ENCODE measurements around the gene LHFPL2. TPM values are rescaled to one million over a fixed set of nuclear protein-coding genes. Genes with fewer than 3 reads are reported as not detected.
A peak's percentile ranks its signal among the peaks of the same experiment; 100 is the strongest.
"Not testable (repeated sequence)": the region's sequence is repeated elsewhere in the genome, so short reads cannot be mapped to it uniquely, and the experiment has no call there.

LHFPL2 gene
- total RNA-seq, 2 donors from 2014 or later, result 30.1 to 72.6 TPM

- Histone ChIP-seq H3K27ac (no peak overlapping the region), H3K4me3 (no peak overlapping the region), H3K36me3 (peaks cover 3% of the 10 kb centered on the region), H3K9me3 (no peaks in the 10 kb centered on the region), H3K27me3 (replicated peaks; ENCODE audit: insufficient read depth) (no peaks in the 10 kb centered on the region), H3K4me1 (ENCODE audit: control insufficient read depth in 1 of 2, low read depth in 2 of 2) (no peaks in the 10 kb centered on the region)
- TF ChIP-seq CTCF (IDR thresholded peaks at IDR 0.05), result peak; percentile 77
- ATAC-seq (ENCODE audit: insufficient number of reproducible peaks, low FRiP score, low read depth), result peak; percentile 50
- DNase-seq (ENCODE audit: low spot score), result no peak
Measured at GRCh38 chr5:78467752-78468357, 180.7 kb downstream of the LHFPL2 start.

GRCh38 chr5:78467140-78467539 lies 181.4 kb downstream of the LHFPL2 start:
- ATAC-seq (ENCODE audit: insufficient number of reproducible peaks, low FRiP score, low read depth), result no peak
- Histone ChIP-seq H3K9me3 (no peaks in the 10 kb centered on the region), H3K4me1 (ENCODE audit: control insufficient read depth in 1 of 2, low read depth in 2 of 2) (no peaks in the 10 kb centered on the region), H3K27me3 (replicated peaks; ENCODE audit: insufficient read depth) (no peaks in the 10 kb centered on the region), H3K36me3 (peaks cover 3% of the 10 kb centered on the region), H3K4me3 (no peak overlapping the region), H3K27ac (no peak overlapping the region)
- TF ChIP-seq CTCF (IDR thresholded peaks at IDR 0.05), result no peak
- DNase-seq (ENCODE audit: low spot score), result no peak

- H3K27ac ChIP-seq, result no peak overlapping the region
- no peaks in the 10 kb centered on the region for H3K4me1 ChIP-seq (ENCODE audit: control insufficient read depth in 1 of 2, low read depth in 2 of 2)
- TF ChIP-seq CTCF (IDR thresholded peaks at IDR 0.05), result no peak
- H3K36me3 ChIP-seq, result no peaks in the 10 kb centered on the region
- H3K9me3 ChIP-seq, result no peaks in the 10 kb centered on the region
- H3K4me3 ChIP-seq, result no peak overlapping the region
- H3K27me3 ChIP-seq (replicated peaks; ENCODE audit: insufficient read depth), result no peaks in the 10 kb centered on the region
- ATAC-seq (ENCODE audit: insufficient number of reproducible peaks, low FRiP score, low read depth), result no peak
- DNase-seq (ENCODE audit: low spot score), result no peak
Measured at GRCh38 chr5:78458843-78459242, 189.7 kb downstream of the LHFPL2 start.

- not testable (repeated sequence) for H3K27me3 ChIP-seq (replicated peaks; ENCODE audit: insufficient read depth); H3K4me1 ChIP-seq (ENCODE audit: control insufficient read depth in 1 of 2, low read depth in 2 of 2); ATAC-seq (ENCODE audit: insufficient number of reproducible peaks, low FRiP score, low read depth); H3K9me3 ChIP-seq; H3K4me3 ChIP-seq; H3K27ac ChIP-seq; DNase-seq (ENCODE audit: low spot score); H3K36me3 ChIP-seq
Measured at GRCh38 chr5:78457507-78457906, 191.1 kb downstream of the LHFPL2 start.

- ATAC-seq (ENCODE audit: insufficient number of reproducible peaks, low FRiP score, low read depth) (no peak), DNase-seq (ENCODE audit: low spot score) (no peak)
- H3K4me1 ChIP-seq (ENCODE audit: control insufficient read depth in 1 of 2, low read depth in 2 of 2), result no peaks in the 10 kb centered on the region
- H3K36me3 ChIP-seq, result peaks cover 9% of the 10 kb centered on the region
- H3K27ac ChIP-seq, result no peak overlapping the region
- H3K27me3 ChIP-seq (replicated peaks; ENCODE audit: insufficient read depth), result no peaks in the 10 kb centered on the region
- no peaks in the 10 kb centered on the region for H3K9me3 ChIP-seq
- TF ChIP-seq CTCF (IDR thresholded peaks at IDR 0.05), result no peak
- no peak overlapping the region for H3K4me3 ChIP-seq
Measured at GRCh38 chr5:78449103-78449502, 199.5 kb downstream of the LHFPL2 start.
